H1 (cell line): ENCODE data around the gene PANX2. TPM values are rescaled to one million over a fixed set of nuclear protein-coding genes. Genes with fewer than 3 reads are reported as not detected.

Source experiments
- ATF2 ChIP-seq: IDR thresholded peaks from 2 replicates; pipeline ENCODE4 v1.6.1; 2012; ENCODE audit warnings: low read length, inconsistent platforms
- CHD1 ChIP-seq: IDR thresholded peaks from 2 replicates; pipeline ENCODE4 v1.6.1; 2012; ENCODE audit warnings: low read depth, low read length, improper control_type of control experiment
- CHD7 ChIP-seq: fragments of 300-600 bp; sonication (generic); IDR thresholded peaks from 2 replicates; pipeline ENCODE4 v1.7.1; 2012; ENCODE audit warnings: low read length, moderate library complexity, mild to moderate bottlenecking, inconsistent platforms; ENCODE audit not compliant: insufficient replicate concordance
- CTBP2 ChIP-seq: IDR thresholded peaks from 2 replicates; pipeline ENCODE4 v1.7.0; 2011; ENCODE audit warnings: borderline replicate concordance, mild to moderate bottlenecking, moderate library complexity, mixed read lengths, low read length; ENCODE audit not compliant: insufficient read depth, insufficient read length
- HDAC6 ChIP-seq: IDR thresholded peaks from one replicate; pipeline ENCODE4 v1.7.1; 2012; ENCODE audit warnings: low read depth, mild to moderate bottlenecking, inconsistent platforms, low read length, moderate library complexity
- JUND ChIP-seq: IDR thresholded peaks from 2 replicates; pipeline ENCODE4 v1.6.1; 2011; ENCODE audit warnings: mild to moderate bottlenecking, improper control_type of control experiment, low read length
- KDM1A ChIP-seq: fragments of 200-600, 300-600 bp; sonication (generic); IDR thresholded peaks from 2 replicates; pipeline ENCODE4 v1.7.1; 2016; ENCODE audit warnings: mild to moderate bottlenecking, low read length, borderline replicate concordance
- PHF8 ChIP-seq: fragments of 200-600 bp; sonication (generic); conservative IDR thresholded peaks from 2 replicates; pipeline ENCODE4 v1.7.1; 2012; ENCODE audit warnings: low read depth, mild to moderate bottlenecking, inconsistent platforms, low read length, moderate library complexity
- polyA plus RNA-seq, 7 experiments: library from polyadenylated mRNA; depleted of rRNA in 3 of 7; stranded (reverse) in 5 of 7; unstranded in 2 of 7; fragments of >200 nt in 5 of 7; fragments of 200-250 nt in 2 of 7; gene quantifications; 1 replicate in 5 of 7; 2 replicates in 1 of 7; 4 replicates in 1 of 7; pipeline versions ENCODE4 v1.2.1 to v1.2.3, GENCODE V29; 2011 to 2013; ENCODE audit warnings: missing spikeins in 2 of 7, mixed read lengths in 2 of 7
- total RNA-seq: library from RNA; stranded (reverse); fragmentation: NEBNext Ultra II Directional; extraction: Animal tissue kit (Norgen Biotek cat#: 25700); gene quantifications from 2 replicates; pipeline ENCODE4 v1.2.1, GENCODE V29; 2021

PANX2 gene
- total and polyA plus RNA-seq, 2 of the 8 experiments (the other 6 are each of a cell fraction or from before 2014, with no cell fraction given), result 3.5 to 5.0 TPM

- TF ChIP-seq CHD7 (no peak), CHD1 (no peak), PHF8 (peak; percentile 78), JUND (no peak), ATF2 (no peak), HDAC6 (no peak), CTBP2 (no peak), KDM1A (no peak)
These were observed 30.1 kb downstream of the PANX2 start, which contains the start of gene SELENOO (continued) for GRCh38 chr22:50200461-50201190.
